GM06990 (cell line): ENCODE data around the gene MOB2.
A peak's percentile ranks its signal among the peaks of the same experiment; 100 is the strongest.

Experiments used
- DNase-seq: peaks from one replicate; pipeline ENCODE4 v3.0.0-alpha.2; 2011; ENCODE audit not compliant: insufficient read length; ENCODE audit errors: extremely low read depth
- H3K27me3 ChIP-seq: replicated peaks from 2 replicates; pipeline ENCODE4 v1.6.0; 2011; ENCODE audit warnings: low read length; ENCODE audit not compliant: control insufficient read depth, insufficient read depth
- H3K36me3 ChIP-seq: 2 replicates; pipeline ENCODE4 v1.5.1; 2011; ENCODE audit warnings: low read length; ENCODE audit not compliant: control insufficient read depth, insufficient read depth
- H3K4me3 ChIP-seq: replicated peaks from 2 replicates; pipeline ENCODE4 v1.5.1; 2011; ENCODE audit warnings: low read depth, mild to moderate bottlenecking, control low read depth, low read length
- CTCF ChIP-seq: IDR thresholded peaks from 2 replicates; pipeline ENCODE4 v1.5.1; 2011; ENCODE audit warnings: low read length, control low read depth, mild to moderate bottlenecking, inconsistent platforms; ENCODE audit not compliant: insufficient read depth, poor library complexity, severe bottlenecking

MOB2 gene

GRCh38 chr11:1455763-1456060 is 30.9 kb downstream of the MOB2 start:
- no peaks in the 10 kb centered on the region for H3K36me3 ChIP-seq
- no peak for TF ChIP-seq CTCF
- H3K4me3 ChIP-seq, result no peak overlapping the region
- H3K27me3 ChIP-seq, result no peaks in the 10 kb centered on the region
- no peak for DNase-seq

GRCh38 chr11:1455032-1455762 is 31.4 kb downstream of the MOB2 start:
- Histone ChIP-seq H3K36me3 (no peaks in the 10 kb centered on the region), H3K27me3 (no peaks in the 10 kb centered on the region), H3K4me3 (no peak overlapping the region)
- TF ChIP-seq CTCF, result no peak
- DNase-seq, result no peak

- no peak for DNase-seq
- no peak for TF ChIP-seq CTCF
- H3K36me3 ChIP-seq, result no peaks in the 10 kb centered on the region
- H3K27me3 ChIP-seq, result no peaks in the 10 kb centered on the region
- H3K4me3 ChIP-seq, result no peak overlapping the region
Observed at GRCh38 chr11:1454576-1454975, 32.0 kb downstream of the MOB2 start.

- H3K36me3 ChIP-seq, result no peaks in the 10 kb centered on the region
- peak; percentile 43 for DNase-seq
- H3K4me3 ChIP-seq, result no peak overlapping the region
- peak; percentile 73 for TF ChIP-seq CTCF
- no peaks in the 10 kb centered on the region for H3K27me3 ChIP-seq
Observed at GRCh38 chr11:1453611-1454034, 33.0 kb downstream of the MOB2 start.

GRCh38 chr11:1452744-1453143 is 33.8 kb downstream of the MOB2 start:
- H3K4me3 ChIP-seq, result no peak overlapping the region
- H3K36me3 ChIP-seq, result no peaks in the 10 kb centered on the region
- no peaks in the 10 kb centered on the region for H3K27me3 ChIP-seq
- DNase-seq, result no peak
- TF ChIP-seq CTCF, result no peak

- DNase-seq, result no peak
- Histone ChIP-seq H3K27me3 (no peaks in the 10 kb centered on the region), H3K4me3 (no peak overlapping the region), H3K36me3 (no peaks in the 10 kb centered on the region)
- TF ChIP-seq CTCF, result no peak
Observed at GRCh38 chr11:1451781-1452470, 34.7 kb downstream of the MOB2 start.
